Lung (tissue), 12 donors: Measurements from ENCODE around the gene ALG6. TPM values are rescaled to one million over a fixed set of nuclear protein-coding genes. Genes with fewer than 3 reads are reported as not detected.
A peak's percentile ranks its signal among the peaks of the same experiment; 100 is the strongest.

Experiments
- ATAC-seq: fragments of 200-7000 bp; cut with Tn5 transposase; one replicate; pipeline ENCODE4 v1.9.1; 2020; ENCODE audit warnings: moderate number of reproducible peaks; ENCODE audit not compliant: insufficient read depth, low FRiP score
- DNase-seq, 3 donors: peaks; one replicate each; pipeline ENCODE4 v3.0.0-alpha.2; 2013 to 2017
- H3K27ac ChIP-seq, 2 donors: one replicate each; pipeline ENCODE4 v1.5.1; 2013; ENCODE audit warnings: mild to moderate bottlenecking in 2 of 2, moderate library complexity in 2 of 2, control low read depth in 1 of 2, inconsistent platforms in 1 of 2, low read depth in 1 of 2, low read length in 1 of 2
- H3K27me3 ChIP-seq, 3 donors: one replicate each; pipeline ENCODE4 v1.5.1; 2013; ENCODE audit warnings: low read length in 2 of 3; ENCODE audit not compliant: control insufficient read depth in 3 of 3, insufficient read depth in 3 of 3
- H3K36me3 ChIP-seq, 4 donors: one replicate each; pipeline ENCODE4 v1.5.1; 2013; ENCODE audit warnings: low read length in 4 of 4, mild to moderate bottlenecking in 1 of 4, moderate library complexity in 1 of 4; ENCODE audit not compliant: control insufficient read depth in 4 of 4, insufficient read depth in 4 of 4
- H3K4me1 ChIP-seq, 5 donors: one replicate each; pipeline ENCODE4 v1.5.1; 2013; ENCODE audit warnings: low read length in 5 of 5, mild to moderate bottlenecking in 2 of 5, moderate library complexity in 1 of 5; ENCODE audit not compliant: control insufficient read depth in 5 of 5, insufficient read depth in 5 of 5
- H3K4me3 ChIP-seq: one replicate; pipeline ENCODE4 v1.5.1; 2013; ENCODE audit warnings: mild to moderate bottlenecking, control low read depth, moderate library complexity
- H3K9ac ChIP-seq, 2 donors: one replicate each; pipeline ENCODE4 v1.5.1; 2013; ENCODE audit warnings: low read length in 2 of 2, control low read depth in 1 of 2; ENCODE audit not compliant: insufficient read depth in 1 of 2
- H3K9me3 ChIP-seq, 4 donors: one replicate each; pipeline ENCODE4 v1.5.1; 2013; ENCODE audit warnings: low read length in 3 of 4, mild to moderate bottlenecking in 1 of 4, moderate library complexity in 1 of 4; ENCODE audit not compliant: control insufficient read depth in 4 of 4, insufficient read depth in 3 of 4
- CTCF ChIP-seq: IDR thresholded peaks from 2 replicates; pipeline ENCODE4 v1.5.1; 2012; ENCODE audit warnings: mild to moderate bottlenecking; ENCODE audit errors: control extremely low read depth, extremely low read depth
- WGBS, 2 donors: extraction: QIAGEN DNeasy Blood & Tissue Kit; methylation state at CpG; one replicate each; pipeline ENCODE4 v1.1.7; 2013; 5-methylcytosine and 5-hydroxymethylcytosine counted together
- polyA plus RNA-seq, 2 donors: library from polyadenylated mRNA; stranded (reverse); fragments of 200-250 nt; gene quantifications; one replicate each; pipeline ENCODE4 v1.2.1, GENCODE V29; 2013
- total RNA-seq, 2 donors: library from RNA; depleted of rRNA in 1 of 2; stranded (reverse); fragments of >200 nt in 1 of 2; gene quantifications; one replicate each; pipeline ENCODE4 v1.2.1, GENCODE V29; 2014 to 2021
- donor health status: control.
- donor health status: control.
- donor health status: Bipolar disorder and iron deficiency.
- donor health status: healthy.
- donor health status: DM: yes; HTN: yes; CAD: no.

The ALG6 gene
- total and polyA plus RNA-seq, 4 donors: 8.2 to 25.3 (median 11.8) TPM

GRCh38 chr1:63326106-63326472, 41.3 kb upstream of the ALG6 start:
- DNase-seq (no peak), ATAC-seq (no peak)
- H3K4me1 ChIP-seq: peaks cover 0 to 26% (median 0%) of the 10 kb centered on the region in 5 donors
- peaks cover 7 to 85% (median 79%) of the 10 kb centered on the region in 3 donors for H3K27me3 ChIP-seq
- H3K27ac ChIP-seq: no peak overlapping the region
- no peaks in the 10 kb centered on the region for H3K36me3 ChIP-seq
- H3K9me3 ChIP-seq: peaks cover 0 to 21% (median 0%) of the 10 kb centered on the region in 4 donors
- TF ChIP-seq CTCF: no peak
- H3K9ac ChIP-seq: no peak overlapping the region
- 9 to 11% methylated on average over 20 of the region's 20 CpGs for WGBS, 2 donors
- H3K4me3 ChIP-seq: no peak overlapping the region

DNA sequence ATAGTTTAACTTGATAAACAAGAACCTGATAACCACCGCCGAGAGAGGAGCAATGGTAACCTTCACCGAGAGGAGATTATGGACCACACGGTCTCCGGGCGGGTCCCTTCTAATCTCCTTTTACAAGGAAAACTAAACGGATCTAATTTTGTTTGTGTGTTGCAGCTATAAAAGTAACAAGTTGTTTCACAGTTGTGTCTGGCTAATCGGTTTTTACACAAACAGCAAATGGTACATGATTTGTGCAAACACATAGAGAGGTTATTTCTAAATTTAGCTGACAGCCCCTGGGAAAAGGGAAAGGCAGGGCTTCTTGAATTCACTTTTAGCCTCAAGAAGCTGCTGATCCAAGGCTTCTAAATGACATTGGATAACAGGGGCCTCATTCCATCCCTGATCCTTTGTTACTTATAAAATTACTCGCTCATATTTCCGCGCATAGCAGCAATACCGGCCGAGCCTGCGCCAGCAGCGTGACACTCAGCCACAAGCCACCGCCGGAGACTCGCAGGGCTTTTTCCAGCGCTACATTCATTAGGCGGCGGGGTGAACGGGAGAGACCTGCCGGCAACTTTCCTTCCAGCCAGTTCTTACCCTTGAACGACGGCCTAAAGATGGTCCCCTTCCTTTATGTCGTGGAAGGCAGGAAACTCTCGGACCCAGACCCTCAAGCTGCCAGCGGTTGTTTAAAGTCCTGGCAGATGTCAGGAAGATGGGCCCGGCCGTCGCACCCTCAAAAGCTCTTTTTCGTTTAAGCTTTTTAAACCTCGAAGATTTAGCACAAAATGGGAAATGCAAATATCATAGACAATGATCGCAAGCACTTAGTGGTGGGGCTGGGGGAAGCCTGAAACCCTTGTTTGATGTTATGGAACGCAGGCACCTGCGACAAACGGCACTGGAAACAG, 40.7 kb upstream of the ALG6 start:
- H3K27ac ChIP-seq: no peak overlapping the region
- H3K4me1 ChIP-seq: peaks cover 0 to 25% (median 0%) of the 10 kb centered on the region in 5 donors
- peaks cover 0 to 18% (median 0%) of the 10 kb centered on the region in 4 donors for H3K9me3 ChIP-seq
- ATAC-seq (no peak), DNase-seq (peak in 2 of 3 donors; percentile 48 to 70)
- peaks cover 10 to 85% (median 79%) of the 10 kb centered on the region in 3 donors for H3K27me3 ChIP-seq
- H3K36me3 ChIP-seq: no peaks in the 10 kb centered on the region
- 8 to 12% methylated on average over 37 of the region's 37 CpGs for WGBS, 2 donors
- no peak for TF ChIP-seq CTCF
- H3K4me3 ChIP-seq: no peak overlapping the region
- H3K9ac ChIP-seq: no peak overlapping the region

GRCh38 chr1:63327417-63328054, 39.9 kb upstream of the ALG6 start:
- ATAC-seq (peak; percentile 83), DNase-seq (peak; percentile 87 to 89 (median 87))
- peaks cover 0 to 19% (median 0%) of the 10 kb centered on the region in 5 donors for H3K4me1 ChIP-seq
- H3K27me3 ChIP-seq: peaks cover 10 to 87% (median 81%) of the 10 kb centered on the region in 3 donors
- peaks cover 0 to 18% (median 0%) of the 10 kb centered on the region in 4 donors for H3K9me3 ChIP-seq
- H3K9ac ChIP-seq: no peak overlapping the region
- no peak overlapping the region for H3K27ac ChIP-seq
- H3K36me3 ChIP-seq: no peaks in the 10 kb centered on the region
- TF ChIP-seq CTCF: peak; percentile 26
- no peak overlapping the region for H3K4me3 ChIP-seq
- WGBS, 2 donors: 5 to 7% methylated on average over 25 of the region's 25 CpGs
